B cell (primary cell): ENCODE results near the gene THAP5. TPM values are rescaled to one million over a fixed set of nuclear protein-coding genes. Genes with fewer than 3 reads are reported as not detected.

Experiments
- ATAC-seq: fragments of 200-7000 bp; cut with Tn5 transposase; one replicate; pipeline ENCODE4 v1.10.0; 2021; ENCODE audit warnings: low read depth, mild to moderate bottlenecking, moderate number of reproducible peaks, moderate library complexity
- CTCF ChIA-PET: fragments of 350-600 bp; sonication (Branson Sonifier 250); formaldehyde crosslinking; loops from one replicate; lab custom pipeline; 2021; ENCODE audit warnings: antibody characterized with exemption, inconsistent platforms; lab: Charles Lee
- POLR2A ChIA-PET: fragments of 350-600 bp; sonication (Branson Sonifier 250); formaldehyde crosslinking; loops from one replicate; lab custom pipeline; 2021; ENCODE audit warnings: antibody characterized with exemption; lab: Charles Lee
- DNase-seq: peaks from one replicate; pipeline ENCODE4 v3.0.0; 2013
- H2AFZ ChIP-seq: 2 replicates; pipeline ENCODE4 v1.6.1; 2012; ENCODE audit warnings: mild to moderate bottlenecking, low read depth, low read length; ENCODE audit not compliant: insufficient read depth, poor library complexity, severe bottlenecking
- H3K27ac ChIP-seq, 2 donors: 1 replicate in 1 of 2; 2 replicates in 1 of 2; pipeline ENCODE4 v1.5.1; 2012 to 2013; ENCODE audit warnings: low read length in 2 of 2, mild to moderate bottlenecking in 2 of 2, moderate library complexity in 1 of 2
- H3K27me3 ChIP-seq, 4 experiments: fragments of 200-600 bp in 1 of 4; sonication (generic) in 1 of 4; replicated peaks in 1 of 4; 1 replicate in 2 of 4; 2 replicates in 2 of 4; pipeline versions ENCODE4 v1.6.1 to v1.7.0; 2013 to 2016; ENCODE audit warnings: low read length in 3 of 4, mild to moderate bottlenecking in 2 of 4, mixed read lengths in 1 of 4, moderate library complexity in 1 of 4; ENCODE audit not compliant: insufficient read depth in 4 of 4, control insufficient read depth in 3 of 4; ENCODE audit errors: control extremely low read depth in 1 of 4
- H3K36me3 ChIP-seq, 2 experiments: replicated peaks in 1 of 2; 1 replicate in 1 of 2; 2 replicates in 1 of 2; pipeline versions ENCODE4 v1.6.1 to v1.7.1; 2013; ENCODE audit warnings: low read length in 1 of 2; ENCODE audit not compliant: insufficient read depth in 2 of 2, control insufficient read depth in 1 of 2; ENCODE audit errors: control extremely low read depth in 1 of 2, extremely low read depth in 1 of 2
- H3K4me1 ChIP-seq, 2 donors: fragments of 200-600 bp in 1 of 2; sonication (generic) in 1 of 2; 1 replicate in 1 of 2; 2 replicates in 1 of 2; pipeline versions ENCODE4 v1.5.1 to v1.6.1; 2013 to 2017; ENCODE audit warnings: low read length in 2 of 2; ENCODE audit not compliant: control insufficient read depth in 2 of 2, insufficient read depth in 2 of 2
- H3K4me2 ChIP-seq: replicated peaks from 2 replicates; pipeline ENCODE3; 2012; ENCODE audit warnings: mild to moderate bottlenecking, low read depth, low read length; ENCODE audit not compliant: poor library complexity, severe bottlenecking
- H3K4me3 ChIP-seq, 5 experiments: fragments of 200-600 bp in 1 of 5; sonication (generic) in 1 of 5; 1 replicate in 3 of 5; 2 replicates in 2 of 5; pipeline versions ENCODE4 v1.5.1 to v1.7.0; 2011 to 2016; ENCODE audit warnings: low read length in 4 of 5, mild to moderate bottlenecking in 4 of 5, low read depth in 2 of 5, control low read depth in 1 of 5, moderate library complexity in 1 of 5; ENCODE audit not compliant: insufficient read depth in 1 of 5; ENCODE audit errors: control extremely low read depth in 1 of 5, extremely low read depth in 1 of 5
- H3K79me2 ChIP-seq: fragments of 200-600 bp; sonication (generic); one replicate; pipeline ENCODE4 v1.6.0; 2016; ENCODE audit warnings: low read length; ENCODE audit not compliant: control insufficient read depth, insufficient read depth
- H3K9ac ChIP-seq: fragments of 200-600 bp; sonication (generic); 2 replicates; pipeline ENCODE4 v1.6.1; 2017; ENCODE audit warnings: mild to moderate bottlenecking, low read length, moderate library complexity
- H3K9me3 ChIP-seq, 3 donors: one replicate each; pipeline versions ENCODE4 v1.6.1 to v1.7.1; 2013; ENCODE audit warnings: low read length in 2 of 3; ENCODE audit not compliant: control insufficient read depth in 2 of 3, insufficient read depth in 1 of 3; ENCODE audit errors: control extremely low read depth in 1 of 3
- H4K20me1 ChIP-seq: 2 replicates; pipeline ENCODE4 v1.6.0; 2012; ENCODE audit warnings: mild to moderate bottlenecking, low read length; ENCODE audit not compliant: insufficient read depth, control insufficient read depth, poor library complexity, severe bottlenecking
- H3K27ac Mint-ChIP-seq: one replicate; pipeline ENCODE4 v1.8.0; 2021; ENCODE audit warnings: mixed read lengths
- H3K27me3 Mint-ChIP-seq: one replicate; pipeline ENCODE4 v1.8.0; 2021; ENCODE audit warnings: mixed read lengths
- H3K4me1 Mint-ChIP-seq: one replicate; pipeline ENCODE4 v1.8.0; 2021; ENCODE audit warnings: mixed read lengths
- H3K4me3 Mint-ChIP-seq: one replicate; pipeline ENCODE4 v1.8.0; 2021; ENCODE audit warnings: mixed read lengths
- H3K9me3 Mint-ChIP-seq: one replicate; pipeline ENCODE4 v1.8.0; 2022; ENCODE audit warnings: mixed read lengths; ENCODE audit not compliant: insufficient read depth
- CTCF ChIP-seq: fragments of 200-600 bp; IDR thresholded peaks from one replicate; pipeline ENCODE4 v1.8.0; 2022; ENCODE audit warnings: antibody characterized with exemption, mild to moderate bottlenecking
- EZH2 ChIP-seq: IDR thresholded peaks from 2 replicates; pipeline ENCODE4 v1.6.1; 2012; ENCODE audit warnings: borderline replicate concordance, low read depth, mild to moderate bottlenecking, moderate library complexity, low read length; ENCODE audit not compliant: insufficient read depth, poor library complexity, severe bottlenecking
- WGBS: methylation state at CpG from one replicate; pipeline ENCODE4 v1.1.5; 2013; ENCODE audit warnings: missing lambda C conversion rate; ENCODE audit not compliant: insufficient coverage; 5-methylcytosine and 5-hydroxymethylcytosine counted together
- intact Hi-C: fragments of 100-400 bp; cut with micrococcal nuclease; formaldehyde crosslinking; loops from one replicate; pipeline ENCODE4 v1.10.0; 2022
- polyA plus RNA-seq: library from polyadenylated mRNA; depleted of rRNA; stranded (reverse); fragments of >200 nt; gene quantifications from 2 replicates; pipeline ENCODE4 v1.2.3, GENCODE V29; 2012
- total RNA-seq, 2 donors: library from RNA; stranded (reverse); fragments of 120-200 nt in 1 of 2; gene quantifications; 1 replicate in 1 of 2; 2 replicates in 1 of 2; pipeline versions ENCODE4 v1.2.3 to v1.2.4, GENCODE V29; 2013 to 2022

THAP5 gene
- total and polyA plus RNA-seq, 2 donors (not counting 1 experiment from before 2014, with no cell fraction given): 9.3 to 49.0 TPM

GRCh38 chr7:108528183-108528712 lies 41.3 kb downstream of the THAP5 start:
- peaks cover 27 to 30% of the 10 kb centered on the region in 2 donors for H3K4me1 ChIP-seq
- POLR2A ChIA-PET: interaction anchor here (0.9 to 1.1 kb wide), 2 partner anchors 25 to 41 kb away, joined by 3 read pairs; no protein-coding TSS in a partner anchor
- CTCF ChIA-PET: no interaction called here
- intact Hi-C loops: loop anchor here (5.0 kb wide), 1 partner anchor 786 kb away; the partner anchor contains the start of gene CBLL1
- peaks cover 26% of the 10 kb centered on the region for H3K79me2 ChIP-seq
- no peak overlapping the region for H3K9ac ChIP-seq
- no peak overlapping the region for H2AFZ ChIP-seq
- peaks cover 10% of the 10 kb centered on the region for H4K20me1 ChIP-seq
- H3K9me3 ChIP-seq: no peaks in the 10 kb centered on the region
- H3K36me3 ChIP-seq: no peaks in the 10 kb centered on the region
- H3K27me3 ChIP-seq: no peaks in the 10 kb centered on the region
- Mint-ChIP-seq H3K4me1 (peaks cover 27% of the 10 kb centered on the region), H3K9me3 (no peaks in the 10 kb centered on the region), H3K27ac (peak overlapping the region; percentile 3), H3K4me3 (peak overlapping the region; percentile 33), H3K27me3 (no peaks in the 10 kb centered on the region)
- no peak for DNase-seq
- no peak overlapping the region for H3K4me3 ChIP-seq
- 95% methylated on average over 4 of the region's 6 CpGs for WGBS
- TF ChIP-seq EZH2 (no peak), CTCF (no peak)
- no peak overlapping the region for H3K4me2 ChIP-seq
- ATAC-seq: no peak
- H3K27ac ChIP-seq: no peak overlapping the region

- peak overlapping the region; percentile 89 for H3K9ac ChIP-seq
- H3K9me3 ChIP-seq: no peaks in the 10 kb centered on the region
- Mint-ChIP-seq H3K9me3 (no peaks in the 10 kb centered on the region), H3K27me3 (no peaks in the 10 kb centered on the region), H3K4me3 (peak overlapping the region; percentile 99), H3K4me1 (peaks cover 41% of the 10 kb centered on the region), H3K27ac (peak overlapping the region; percentile 99)
- H3K79me2 ChIP-seq: peaks cover 41% of the 10 kb centered on the region
- H3K36me3 ChIP-seq: no peaks in the 10 kb centered on the region
- ChIA-PET CTCF (interaction anchor here (0.7 to 5.4 kb wide), 7 partner anchors 17 to 43 kb away, joined by 3 to 44 read pairs (median 10); partner anchors contain the start of genes DNAJB9 and THAP5), POLR2A (interaction anchor here (1.7 to 3.4 kb wide), 5 partner anchors 23 to 1358 kb away, joined by 4 to 58 read pairs (median 19); partner anchors contain the start of genes DNAJB9, HBP1 and THAP5)
- intact Hi-C loops: loop anchor here (1.0 to 5.0 kb wide), 4 partner anchors 23 to 784 kb away; partner anchors contain the start of genes CBLL1, DNAJB9 and THAP5
- peaks cover 34 to 37% of the 10 kb centered on the region in 2 donors for H3K4me1 ChIP-seq
- H2AFZ ChIP-seq: peak overlapping the region; percentile 90
- H3K27me3 ChIP-seq: no peaks in the 10 kb centered on the region
- DNase-seq (no peak), ATAC-seq (no peak)
- TF ChIP-seq EZH2 (no peak), CTCF (no peak)
- peaks cover 23% of the 10 kb centered on the region for H4K20me1 ChIP-seq
- H3K27ac ChIP-seq: peak overlapping the region; percentile 94 to 97
- H3K4me3 ChIP-seq: peak overlapping the region; percentile 76 to 97 (median 91)
- H3K4me2 ChIP-seq: peak overlapping the region; percentile 83
- WGBS: no CpG with 5 or more reads among the region's 3 CpGs
Observed at GRCh38 chr7:108526768-108527017, 42.8 kb downstream of the THAP5 start.
